HFF-Myc (cell line): Measurements from ENCODE around the gene ST8SIA4.

Experiments
- DNase-seq: peaks from one replicate; pipeline ENCODE4 v3.0.0-alpha.2; 2011; ENCODE audit warnings: low read depth; ENCODE audit errors: extremely low read depth
- H3K4me3 ChIP-seq: replicated peaks from 2 replicates; pipeline ENCODE4 v1.5.1; 2011; ENCODE audit warnings: low read depth, mild to moderate bottlenecking, control low read depth, low read length
- CTCF ChIP-seq: IDR thresholded peaks from 2 replicates; pipeline ENCODE4 v1.5.1; 2012; ENCODE audit warnings: mild to moderate bottlenecking, low read depth, low read length, control low read depth; ENCODE audit errors: missing control alignments

Gene ST8SIA4

GRCh38 chr5:100902440-100903038, 543 bp downstream of the ST8SIA4 start:
- no peak overlapping the region for H3K4me3 ChIP-seq
- TF ChIP-seq CTCF = no peak
- DNase-seq = no peak

GRCh38 chr5:100901821-100902341, 1.2 kb downstream of the ST8SIA4 start:
- TF ChIP-seq CTCF = no peak
- no peak overlapping the region for H3K4me3 ChIP-seq
- DNase-seq = no peak

DNA sequence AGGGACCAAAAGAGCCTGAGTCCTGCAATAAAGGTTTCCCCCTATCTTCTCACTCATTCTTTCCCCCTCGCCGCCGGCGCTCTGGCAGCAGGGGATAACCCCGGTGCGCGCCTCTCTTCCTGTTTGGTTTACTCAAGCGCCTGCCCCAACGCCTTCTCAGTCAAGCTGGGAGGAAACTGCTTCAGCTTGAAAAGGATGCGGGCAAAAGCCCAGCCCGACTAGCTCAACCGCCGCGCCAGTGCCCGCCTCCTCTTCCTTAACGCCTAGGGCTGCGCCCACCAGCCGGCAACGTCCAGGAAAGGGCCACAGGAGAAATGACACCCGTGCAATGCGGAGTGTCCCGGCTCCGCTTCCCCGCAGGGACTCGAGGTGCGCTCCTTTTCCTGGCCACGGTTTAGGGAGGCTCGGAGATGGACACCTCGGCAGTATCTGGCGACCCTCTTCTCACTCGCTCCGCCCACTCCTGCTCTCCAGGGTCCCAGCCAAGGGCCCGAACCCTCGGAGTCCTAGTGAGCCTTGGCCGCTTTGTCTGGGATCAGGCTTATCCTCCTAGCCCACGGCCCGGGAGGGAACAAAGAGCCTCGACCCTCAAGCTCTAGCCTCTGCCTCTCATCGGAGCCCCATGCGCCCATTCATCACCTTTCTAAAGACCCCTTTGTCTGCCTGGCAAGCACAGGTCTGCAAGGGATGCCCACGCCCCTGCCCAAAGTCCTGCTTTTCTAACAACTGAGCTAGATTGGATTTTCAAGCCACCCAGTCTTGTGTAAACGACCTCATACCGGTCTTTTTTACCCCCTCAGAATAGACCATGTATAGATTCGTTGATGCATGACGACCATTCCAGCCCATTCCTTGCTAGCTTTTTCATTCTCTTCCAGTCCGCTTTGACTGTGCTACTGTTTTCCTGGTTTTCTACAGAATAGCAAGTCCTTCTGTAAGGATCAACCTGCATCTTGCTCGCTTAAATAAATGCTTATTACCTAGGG, 2.0 kb downstream of the ST8SIA4 start:
- DNase-seq = no peak
- no peak for TF ChIP-seq CTCF
- H3K4me3 ChIP-seq = no peak overlapping the region

DNA sequence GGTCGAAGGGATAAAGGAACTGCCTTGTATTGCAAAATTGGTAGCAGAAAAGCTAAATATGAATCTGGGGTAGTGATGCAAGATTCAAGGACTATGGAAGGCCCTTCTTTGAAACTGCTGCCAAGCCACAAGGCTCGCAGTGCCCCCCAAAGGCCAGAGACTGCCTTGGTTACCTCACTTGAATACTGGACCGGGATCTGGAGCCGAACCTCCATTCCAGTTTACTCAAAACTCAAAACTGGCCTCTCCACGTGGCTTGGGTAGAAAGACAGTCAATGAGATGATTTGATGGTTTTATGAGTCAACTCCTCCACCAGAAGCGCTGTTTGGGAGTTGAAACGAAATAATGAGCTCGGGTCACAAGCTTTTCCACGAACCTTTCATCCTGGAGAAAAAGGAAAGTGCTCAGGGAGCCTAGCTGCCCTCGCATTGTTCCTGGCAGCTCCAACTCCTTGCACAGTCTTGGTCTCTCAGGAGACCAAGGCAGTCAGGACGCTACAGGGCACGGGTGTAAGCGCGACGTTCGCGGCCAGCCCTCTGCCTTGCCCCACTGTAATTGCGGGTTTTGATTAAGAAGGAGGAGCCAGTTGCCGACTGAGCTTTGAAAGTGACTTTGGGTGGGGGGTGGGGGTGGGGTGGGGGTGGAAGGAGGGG, 2.8 kb downstream of the ST8SIA4 start:
- H3K4me3 ChIP-seq = no peak overlapping the region
- TF ChIP-seq CTCF = no peak
- no peak for DNase-seq

GRCh38 chr5:100899675-100900074, 3.4 kb downstream of the ST8SIA4 start:
- DNase-seq = no peak
- no peak for TF ChIP-seq CTCF
- no peak overlapping the region for H3K4me3 ChIP-seq

- DNase-seq = no peak
- no peak for TF ChIP-seq CTCF
- H3K4me3 ChIP-seq = no peak overlapping the region
Measured at GRCh38 chr5:100898504-100899346, 4.4 kb downstream of the ST8SIA4 start.
